Activated CD8-positive, alpha-beta T cell treated with anti-CD3 and anti-CD28 coated beads for 36 hours (primary cell): ENCODE measurements around the gene PRR5. TPM values are rescaled to one million over a fixed set of nuclear protein-coding genes. Genes with fewer than 3 reads are reported as not detected.

ENCODE experiments used
- ATAC-seq: fragments of 200-7000 bp; cut with Tn5 transposase; one replicate; pipeline ENCODE4 v1.10.0; 2021; ENCODE audit warnings: mild to moderate bottlenecking, moderate library complexity
- CTCF ChIA-PET: fragments of 350-600 bp; sonication (Branson Sonifier 250); formaldehyde crosslinking; loops from one replicate; lab custom pipeline; 2021; ENCODE audit warnings: antibody characterized with exemption; lab: Charles Lee
- POLR2A ChIA-PET: fragments of 350-600 bp; sonication (Branson Sonifier 250); formaldehyde crosslinking; loops from one replicate; lab custom pipeline; 2021; ENCODE audit warnings: antibody characterized with exemption; lab: Charles Lee
- DNase-seq: peaks from one replicate; pipeline ENCODE4 v3.0.0-alpha.2; 2020
- H3K27ac Mint-ChIP-seq: one replicate; pipeline ENCODE4 v1.8.0; 2021; ENCODE audit warnings: mild to moderate bottlenecking, mixed read lengths
- H3K27me3 Mint-ChIP-seq: one replicate; pipeline ENCODE4 v1.8.0; 2021; ENCODE audit warnings: mixed read lengths
- H3K36me3 Mint-ChIP-seq: one replicate; pipeline ENCODE4 v1.8.0; 2021; ENCODE audit warnings: low read depth, mixed read lengths
- H3K4me1 Mint-ChIP-seq: one replicate; pipeline ENCODE4 v1.8.0; 2021; ENCODE audit warnings: low read depth, mixed read lengths
- H3K4me3 Mint-ChIP-seq: one replicate; pipeline ENCODE4 v1.8.0; 2021; ENCODE audit warnings: mild to moderate bottlenecking, moderate library complexity, mixed read lengths
- H3K9me3 Mint-ChIP-seq: one replicate; pipeline ENCODE4 v1.8.0; 2021; ENCODE audit warnings: mixed read lengths
- intact Hi-C: fragments of 100-400 bp; cut with micrococcal nuclease; formaldehyde crosslinking; loops from one replicate; pipeline ENCODE4 v1.10.0; 2022
- total RNA-seq, 2 experiments: library from RNA; stranded (reverse); gene quantifications; one replicate each; pipeline ENCODE4 v1.2.3, GENCODE V29; 2021
- TF ChIP-seq, protein P1 (sequence below): fragments of 200-600 bp; IDR thresholded peaks from one replicate; pipeline ENCODE4 v1.8.0; 2022; ENCODE audit warnings: antibody characterized with exemption, mild to moderate bottlenecking

The PRR5 gene
- total RNA-seq, 2 experiments from 2014 or later = 26.8 to 27.3 TPM

DNA sequence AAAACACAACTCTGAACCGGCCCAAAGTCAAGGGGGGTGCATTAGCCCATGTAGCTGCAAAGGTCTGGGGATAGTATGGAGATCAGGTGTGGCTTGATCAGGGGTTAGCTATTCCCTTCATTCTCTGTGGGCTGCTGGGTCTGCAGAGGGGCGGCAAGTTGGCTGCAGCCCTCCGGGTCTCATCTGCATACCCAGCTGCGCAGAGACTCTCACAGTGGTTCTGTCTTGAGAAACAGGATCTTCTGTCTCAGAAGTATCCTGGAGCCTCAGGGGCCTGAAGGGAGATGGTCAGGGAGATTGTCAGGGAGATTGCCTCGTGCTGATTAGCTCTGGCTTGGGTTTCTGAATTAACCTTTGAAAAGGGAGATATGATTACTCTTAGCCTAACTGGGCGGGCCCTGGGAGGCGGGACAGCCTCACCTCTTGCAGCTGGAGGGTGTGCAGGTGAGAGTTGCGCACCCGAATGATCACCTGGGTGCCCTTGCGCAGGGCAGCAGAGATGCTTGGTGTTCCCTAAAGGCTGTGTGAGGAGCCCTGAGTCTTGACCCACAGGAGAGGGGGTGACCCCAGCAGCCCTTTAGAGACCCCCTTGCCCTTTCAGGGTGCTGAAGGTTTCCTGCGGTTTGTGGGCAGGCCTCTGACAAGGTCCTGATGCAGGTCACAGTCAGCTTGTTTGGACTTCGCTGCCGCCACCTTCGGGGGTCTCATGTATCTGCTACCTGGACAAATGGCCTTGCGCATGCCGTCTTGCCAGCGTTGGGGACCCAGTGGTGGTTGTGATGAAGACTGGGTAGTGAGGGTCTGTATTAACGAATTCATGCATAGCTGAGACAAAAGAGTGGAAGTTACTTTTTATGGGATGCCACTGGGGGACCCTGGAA is 57.7 kb downstream of the PRR5 start:
- H3K9me3 Mint-ChIP-seq = peaks cover 8% of the 10 kb centered on the region
- CTCF ChIA-PET = interaction anchor here (0.6 to 1.0 kb wide), 2 partner anchors 24 to 1800 kb away, joined by 3 read pairs; no protein-coding TSS in a partner anchor
- POLR2A ChIA-PET = interaction anchor here (0.6 kb wide), 1 partner anchor 14 kb away, joined by 3 read pairs; no protein-coding TSS in a partner anchor
- peaks cover 21% of the 10 kb centered on the region for H3K27me3 Mint-ChIP-seq
- H3K4me3 Mint-ChIP-seq = no peak overlapping the region
- no peaks in the 10 kb centered on the region for H3K4me1 Mint-ChIP-seq
- no peak overlapping the region for H3K27ac Mint-ChIP-seq
- no peaks in the 10 kb centered on the region for H3K36me3 Mint-ChIP-seq
- intact Hi-C loops = no loop called here
- DNase-seq (no peak), ATAC-seq (no peak)
- TF ChIP-seq, protein P1, sequence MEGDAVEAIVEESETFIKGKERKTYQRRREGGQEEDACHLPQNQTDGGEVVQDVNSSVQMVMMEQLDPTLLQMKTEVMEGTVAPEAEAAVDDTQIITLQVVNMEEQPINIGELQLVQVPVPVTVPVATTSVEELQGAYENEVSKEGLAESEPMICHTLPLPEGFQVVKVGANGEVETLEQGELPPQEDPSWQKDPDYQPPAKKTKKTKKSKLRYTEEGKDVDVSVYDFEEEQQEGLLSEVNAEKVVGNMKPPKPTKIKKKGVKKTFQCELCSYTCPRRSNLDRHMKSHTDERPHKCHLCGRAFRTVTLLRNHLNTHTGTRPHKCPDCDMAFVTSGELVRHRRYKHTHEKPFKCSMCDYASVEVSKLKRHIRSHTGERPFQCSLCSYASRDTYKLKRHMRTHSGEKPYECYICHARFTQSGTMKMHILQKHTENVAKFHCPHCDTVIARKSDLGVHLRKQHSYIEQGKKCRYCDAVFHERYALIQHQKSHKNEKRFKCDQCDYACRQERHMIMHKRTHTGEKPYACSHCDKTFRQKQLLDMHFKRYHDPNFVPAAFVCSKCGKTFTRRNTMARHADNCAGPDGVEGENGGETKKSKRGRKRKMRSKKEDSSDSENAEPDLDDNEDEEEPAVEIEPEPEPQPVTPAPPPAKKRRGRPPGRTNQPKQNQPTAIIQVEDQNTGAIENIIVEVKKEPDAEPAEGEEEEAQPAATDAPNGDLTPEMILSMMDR = no peak

DNA sequence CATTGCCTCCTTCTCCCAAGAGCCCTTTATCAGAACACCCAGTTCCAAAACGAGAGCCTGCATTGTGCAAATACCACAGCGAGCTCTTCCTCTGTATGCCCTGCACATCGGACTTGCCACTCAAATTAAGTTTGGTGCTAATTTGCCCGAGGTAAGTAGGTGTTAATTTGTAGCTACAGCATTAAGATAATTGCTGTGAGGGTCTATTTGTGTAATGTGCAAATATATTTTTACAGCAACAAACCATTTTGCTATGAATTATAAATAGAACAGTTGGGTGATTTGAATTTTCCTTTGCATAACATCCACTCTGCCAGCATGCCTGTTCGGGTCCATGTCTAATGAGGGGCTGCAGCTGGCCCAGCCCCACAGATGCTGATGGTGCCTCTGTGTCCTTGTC is 58.5 kb downstream of the PRR5 start:
- Mint-ChIP-seq H3K4me1 (no peaks in the 10 kb centered on the region), H3K9me3 (peaks cover 8% of the 10 kb centered on the region), H3K27me3 (peaks cover 14% of the 10 kb centered on the region), H3K4me3 (no peak overlapping the region), H3K36me3 (no peaks in the 10 kb centered on the region), H3K27ac (no peak overlapping the region)
- ChIA-PET CTCF (interaction anchor here (1.0 kb wide), 1 partner anchor 25 kb away, joined by 3 read pairs; no protein-coding TSS in a partner anchor), POLR2A (interaction anchor here (0.6 kb wide), 1 partner anchor 13 kb away, joined by 3 read pairs; no protein-coding TSS in a partner anchor)
- intact Hi-C loops = no loop called here
- TF ChIP-seq, protein P1 = no peak
- no peak for DNase-seq
- ATAC-seq = no peak

DNA sequence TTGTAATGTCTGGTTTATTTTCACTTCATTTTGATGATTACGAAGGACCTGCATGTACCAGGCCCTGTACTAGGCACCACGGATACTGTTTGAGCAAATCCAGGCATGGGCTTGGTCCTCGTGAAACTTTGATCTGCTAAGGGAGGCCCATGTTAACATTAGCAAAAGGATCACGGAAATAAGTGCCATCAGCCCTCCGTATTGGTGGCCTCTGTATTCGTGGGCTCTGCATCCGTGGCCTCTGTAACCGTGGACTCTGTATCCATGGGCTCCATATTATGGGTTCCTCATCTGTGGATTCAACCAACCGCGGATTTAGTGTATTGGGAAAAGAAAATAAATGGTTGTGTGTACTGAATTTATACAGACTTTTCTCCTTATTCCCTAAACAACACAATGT is 59.0 kb downstream of the PRR5 start:
- Mint-ChIP-seq H3K27ac (no peak overlapping the region), H3K36me3 (no peaks in the 10 kb centered on the region), H3K9me3 (peaks cover 8% of the 10 kb centered on the region), H3K4me3 (no peak overlapping the region), H3K27me3 (peaks cover 11% of the 10 kb centered on the region), H3K4me1 (no peaks in the 10 kb centered on the region)
- DNase-seq (no peak), ATAC-seq (no peak)
- CTCF ChIA-PET = no interaction called here
- intact Hi-C loops = no loop called here
- POLR2A ChIA-PET = no interaction called here
- TF ChIP-seq, protein P1 = no peak

DNA sequence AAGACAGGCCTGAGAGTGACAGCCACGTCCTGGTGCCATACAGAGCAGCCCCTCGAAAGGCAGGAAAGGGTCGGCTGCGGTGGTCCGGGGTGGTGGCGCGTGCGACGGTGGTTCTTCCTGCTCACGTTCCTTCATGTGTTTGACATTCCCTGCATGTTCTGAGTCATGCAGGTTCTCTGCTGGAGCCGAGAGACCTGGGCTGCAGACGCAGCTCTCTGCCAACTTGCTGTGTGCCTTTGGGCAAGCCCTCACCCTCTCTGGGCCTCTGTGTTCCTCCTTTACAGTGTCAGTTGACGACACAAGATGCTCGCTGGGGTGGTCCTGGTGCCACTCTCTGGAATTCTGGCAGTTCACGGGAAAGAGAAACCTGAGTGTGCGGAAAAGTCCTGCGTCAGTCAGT is 62.4 kb downstream of the PRR5 start:
- no peak overlapping the region for H3K4me3 Mint-ChIP-seq
- no peak for DNase-seq
- ChIA-PET POLR2A (no interaction called here), CTCF (no interaction called here)
- intact Hi-C loops = no loop called here
- peaks cover 8% of the 10 kb centered on the region for H3K9me3 Mint-ChIP-seq
- no peaks in the 10 kb centered on the region for H3K36me3 Mint-ChIP-seq
- peaks cover 3% of the 10 kb centered on the region for H3K27me3 Mint-ChIP-seq
- ATAC-seq = no peak
- TF ChIP-seq, protein P1 = no peak
- no peaks in the 10 kb centered on the region for H3K4me1 Mint-ChIP-seq
- no peak overlapping the region for H3K27ac Mint-ChIP-seq

DNA sequence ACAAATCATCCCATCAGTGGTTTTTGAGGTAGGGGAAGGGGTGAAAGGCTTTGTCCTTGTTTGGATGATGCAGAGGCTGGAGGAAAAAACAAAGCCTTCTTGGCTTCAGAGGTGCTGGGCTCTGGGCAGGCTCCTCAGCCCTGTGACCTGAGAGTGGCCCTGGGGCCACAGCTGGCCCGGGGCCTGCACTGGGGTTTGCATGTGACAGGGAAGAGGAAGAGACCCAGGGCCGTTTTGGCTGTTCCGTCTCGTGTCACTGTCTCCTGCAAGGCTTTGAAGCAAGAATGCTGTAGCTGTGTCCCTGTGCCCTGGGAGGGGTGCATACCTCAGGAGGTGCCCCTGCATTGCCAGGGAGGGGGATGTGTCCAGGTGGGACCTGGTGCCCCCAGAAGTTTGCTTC is 63.0 kb downstream of the PRR5 start:
- Mint-ChIP-seq H3K4me1 (no peaks in the 10 kb centered on the region), H3K9me3 (peaks cover 8% of the 10 kb centered on the region), H3K27me3 (peaks cover 2% of the 10 kb centered on the region), H3K27ac (no peak overlapping the region), H3K4me3 (no peak overlapping the region), H3K36me3 (no peaks in the 10 kb centered on the region)
- TF ChIP-seq, protein P1 = no peak
- ChIA-PET POLR2A (no interaction called here), CTCF (no interaction called here)
- intact Hi-C loops = no loop called here
- DNase-seq = no peak
- ATAC-seq = no peak
